BE2C (cell line): Measurements from ENCODE around the gene NR2F2.

ENCODE experiments used
- DNase-seq: peaks from one replicate; pipeline ENCODE4 v3.0.0-alpha.2; 2020
- H3K27me3 ChIP-seq: fragments of 250-450 bp; sonication (Bioruptor Pico); 2 replicates; pipeline ENCODE4 v1.5.1; 2020; ENCODE audit warnings: mild to moderate bottlenecking
- H3K36me3 ChIP-seq: fragments of 250-450 bp; sonication (Bioruptor Pico); 2 replicates; pipeline ENCODE4 v1.5.1; 2020; ENCODE audit warnings: mild to moderate bottlenecking
- H3K4me1 ChIP-seq: fragments of 250-450 bp; sonication (Bioruptor Pico); 2 replicates; pipeline ENCODE4 v1.5.1; 2020
- H3K4me3 ChIP-seq: 2 replicates; pipeline ENCODE4 v1.5.1; 2011; ENCODE audit warnings: low read depth, low read length
- H3K9me3 ChIP-seq: fragments of 250-450 bp; sonication (Bioruptor Pico); 2 replicates; pipeline ENCODE4 v1.5.1; 2020
- CTCF ChIP-seq: IDR thresholded peaks from 2 replicates; pipeline ENCODE4 v1.5.1; 2012; ENCODE audit warnings: mild to moderate bottlenecking, low read depth, low read length

Gene NR2F2

GRCh38 chr15:96343113-96344059 is 12.9 kb downstream of the NR2F2 start:
- Histone ChIP-seq H3K9me3 (no peaks in the 10 kb centered on the region), H3K27me3 (no peaks in the 10 kb centered on the region), H3K4me3 (no peak overlapping the region), H3K36me3 (peaks cover 4% of the 10 kb centered on the region), H3K4me1 (peaks cover 9% of the 10 kb centered on the region)
- DNase-seq, result no peak
- no peak for TF ChIP-seq CTCF

- no peak for TF ChIP-seq CTCF
- H3K9me3 ChIP-seq, result no peaks in the 10 kb centered on the region
- peaks cover 9% of the 10 kb centered on the region for H3K4me1 ChIP-seq
- H3K4me3 ChIP-seq, result no peak overlapping the region
- no peak for DNase-seq
- peaks cover 4% of the 10 kb centered on the region for H3K36me3 ChIP-seq
- no peaks in the 10 kb centered on the region for H3K27me3 ChIP-seq
Observed at GRCh38 chr15:96344060-96344705, 13.7 kb downstream of the NR2F2 start.

- Histone ChIP-seq H3K36me3 (peaks cover 4% of the 10 kb centered on the region), H3K9me3 (no peaks in the 10 kb centered on the region), H3K4me1 (peaks cover 9% of the 10 kb centered on the region), H3K4me3 (peak overlapping the region; percentile 70), H3K27me3 (no peaks in the 10 kb centered on the region)
- DNase-seq, result no peak
- no peak for TF ChIP-seq CTCF
Observed at GRCh38 chr15:96344706-96345559, 14.4 kb downstream of the NR2F2 start.

- H3K4me1 ChIP-seq, result peaks cover 9% of the 10 kb centered on the region
- H3K4me3 ChIP-seq, result peak overlapping the region; percentile 70
- peak; percentile 77 for DNase-seq
- TF ChIP-seq CTCF, result peak; percentile 75
- peaks cover 4% of the 10 kb centered on the region for H3K36me3 ChIP-seq
- H3K27me3 ChIP-seq, result no peaks in the 10 kb centered on the region
- no peaks in the 10 kb centered on the region for H3K9me3 ChIP-seq
Observed at GRCh38 chr15:96345560-96346399, 15.3 kb downstream of the NR2F2 start.

GRCh38 chr15:96346409-96346970 is 16.0 kb downstream of the NR2F2 start:
- H3K4me3 ChIP-seq, result peak overlapping the region; percentile 70
- H3K9me3 ChIP-seq, result no peaks in the 10 kb centered on the region
- peaks cover 4% of the 10 kb centered on the region for H3K36me3 ChIP-seq
- H3K27me3 ChIP-seq, result no peaks in the 10 kb centered on the region
- TF ChIP-seq CTCF, result no peak
- DNase-seq, result no peak
- peaks cover 8% of the 10 kb centered on the region for H3K4me1 ChIP-seq
